DMS153 treated with DMSO at 0.1 percent for 48 hours (cell line): ENCODE data around the gene HAUS8.

Experiments
- DNase-seq: peaks from one replicate; lab custom pipeline; 2025; ENCODE audit not compliant: unreplicated experiment; lab: John Stamatoyannopoulos, UW

Gene HAUS8

DNA sequence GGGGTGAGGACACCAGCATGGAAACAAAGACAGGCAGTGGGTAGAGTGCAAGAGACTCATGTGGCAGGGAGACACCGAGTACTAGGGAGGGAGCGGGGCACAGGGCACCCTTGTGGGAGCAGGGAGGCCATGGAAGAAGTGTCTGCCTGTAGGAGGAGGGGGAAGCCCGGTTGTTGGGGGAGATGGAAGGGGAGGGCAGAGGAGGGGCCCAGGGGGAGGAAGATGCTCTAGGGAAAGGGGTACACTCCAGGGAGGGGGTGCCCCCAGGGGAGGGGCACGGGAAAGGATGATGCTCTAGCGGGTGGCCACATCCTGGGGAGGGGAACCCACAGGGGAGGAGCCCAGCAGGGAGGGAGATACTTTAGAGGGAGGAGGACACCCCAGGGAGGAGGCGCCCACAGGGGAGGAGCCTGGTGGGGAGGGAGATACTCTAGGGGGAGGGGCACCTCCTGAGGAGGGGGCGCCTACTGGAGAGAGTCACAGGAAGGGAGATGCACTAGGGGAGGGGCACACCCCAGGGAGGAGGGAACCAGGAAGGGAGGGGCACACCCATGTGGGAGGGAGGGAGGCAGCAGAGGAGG, 73.6 kb downstream of the HAUS8 start:
- DNase-seq, result no peak
